ENCODE measurements around the gene RAB7B.
"Not testable (repeated sequence)": the region's sequence is repeated elsewhere in the genome, so short reads cannot be mapped to it uniquely, and the experiment has no call there.

RAB7B gene, protein sequence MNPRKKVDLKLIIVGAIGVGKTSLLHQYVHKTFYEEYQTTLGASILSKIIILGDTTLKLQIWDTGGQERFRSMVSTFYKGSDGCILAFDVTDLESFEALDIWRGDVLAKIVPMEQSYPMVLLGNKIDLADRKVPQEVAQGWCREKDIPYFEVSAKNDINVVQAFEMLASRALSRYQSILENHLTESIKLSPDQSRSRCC

DNA sequence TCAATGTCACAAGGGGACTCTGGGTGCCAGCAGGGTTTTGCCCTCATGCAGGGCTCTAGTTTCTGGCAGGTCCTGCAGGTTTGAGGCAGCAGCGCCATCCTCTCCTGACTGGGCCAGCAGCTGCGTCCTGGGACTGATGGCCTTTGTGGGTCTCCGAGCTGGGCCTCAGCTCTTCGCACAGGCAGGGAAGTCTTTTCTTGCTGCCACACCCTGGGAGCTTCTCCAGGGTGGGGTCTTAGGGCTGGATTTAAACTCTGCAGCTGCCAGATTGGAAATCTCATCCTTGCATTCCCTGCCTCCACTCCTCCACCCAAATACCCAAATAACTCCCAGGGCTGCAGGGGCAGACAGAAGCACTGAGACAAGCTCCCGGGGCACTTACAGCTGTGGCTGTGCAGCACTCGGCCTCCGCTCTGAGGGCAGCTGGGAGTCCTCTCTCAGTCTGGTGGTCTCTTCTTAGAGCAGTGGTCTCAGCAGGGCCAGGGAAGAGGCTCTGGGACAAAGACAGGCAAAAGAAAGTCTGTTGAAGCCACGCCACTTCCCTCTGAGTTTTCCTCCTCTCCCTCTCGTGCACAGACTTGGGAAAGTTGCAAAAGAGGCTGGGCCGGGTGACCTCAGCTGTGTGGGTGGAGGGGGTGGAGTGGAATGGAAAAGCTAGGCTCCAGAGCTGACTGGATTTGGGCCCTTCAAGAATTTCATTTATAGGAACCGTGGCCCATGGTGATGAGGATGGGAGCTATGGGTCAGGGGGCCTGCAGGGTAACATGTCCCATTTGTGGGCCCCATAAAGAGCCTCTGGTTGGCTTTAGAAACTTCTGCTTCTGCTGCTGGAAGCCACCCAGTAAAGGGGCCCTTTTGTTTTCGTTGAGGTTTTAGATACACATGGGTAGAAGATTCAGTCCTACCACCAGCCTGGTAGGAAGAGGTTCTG is at the start of gene RAB7B:
RAB7B (minus strand) TSS at position 525 of the 931 bp plus-strand sequence. CDS start 9,260 bp downstream, outside the sequence.
- peak; percentile 13 for DNase-seq (ENCODE audit: low spot score)

DNA sequence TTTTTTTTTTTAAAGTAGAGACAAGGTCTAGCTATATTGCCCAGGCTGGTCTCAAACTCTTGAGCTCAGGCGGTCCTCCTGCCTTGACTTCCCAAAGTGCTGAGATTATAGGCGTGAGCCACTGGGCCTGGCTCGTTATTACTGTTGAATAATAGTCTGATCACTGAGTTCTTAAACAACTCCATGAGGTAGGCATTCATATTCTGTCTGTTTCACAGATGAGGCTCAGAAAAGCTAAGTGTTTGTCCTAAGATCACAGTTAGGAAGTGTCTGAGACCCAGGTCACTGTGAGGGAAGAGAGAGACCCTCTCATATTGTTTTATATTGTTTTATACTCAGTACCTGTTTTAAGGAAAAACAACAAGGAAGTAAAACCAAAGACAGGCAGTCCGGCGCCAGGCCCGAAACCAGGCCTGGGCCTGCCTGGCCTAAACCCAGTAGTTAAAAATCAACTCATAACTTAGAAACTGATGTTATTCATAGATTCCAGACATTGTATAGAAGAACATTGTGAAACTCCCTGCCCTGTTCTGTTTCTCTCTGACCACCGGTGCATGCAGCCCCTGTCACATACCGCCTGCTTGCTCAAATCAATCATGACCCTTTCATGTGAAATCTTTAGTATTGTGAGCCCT is 49.2 kb upstream of the RAB7B start:
- DNase-seq (ENCODE audit: low spot score) = not testable (repeated sequence)

DNA sequence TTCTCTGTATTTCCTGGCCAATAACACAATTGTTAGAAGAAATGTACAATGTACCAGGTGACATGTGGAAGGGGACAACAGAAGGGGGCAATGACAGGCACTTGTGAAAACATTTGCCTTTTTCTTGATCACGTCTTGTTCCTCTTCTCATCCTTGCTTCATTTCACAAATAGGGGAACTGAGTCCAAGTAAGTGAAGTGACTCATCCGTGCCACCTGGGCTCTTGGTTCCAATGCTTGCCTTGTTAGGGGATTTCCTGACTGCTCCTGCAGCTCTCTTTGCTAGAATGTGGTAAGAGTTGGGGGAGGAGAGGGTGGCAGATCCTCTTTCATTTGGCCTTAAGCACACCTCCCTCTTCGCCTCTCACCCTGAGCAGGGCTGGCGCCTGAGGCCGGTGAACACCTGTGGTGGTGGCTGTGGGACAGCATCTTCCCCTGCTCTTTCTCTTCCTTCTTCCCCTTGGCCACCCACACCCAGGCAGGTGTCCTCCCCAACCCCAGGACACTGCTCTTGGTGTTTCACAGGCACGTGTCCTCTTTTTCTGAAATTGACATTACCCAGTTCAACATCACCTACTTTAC is 47.5 kb upstream of the RAB7B start:
- DNase-seq (ENCODE audit: low spot score) = peak; percentile 96

DNA sequence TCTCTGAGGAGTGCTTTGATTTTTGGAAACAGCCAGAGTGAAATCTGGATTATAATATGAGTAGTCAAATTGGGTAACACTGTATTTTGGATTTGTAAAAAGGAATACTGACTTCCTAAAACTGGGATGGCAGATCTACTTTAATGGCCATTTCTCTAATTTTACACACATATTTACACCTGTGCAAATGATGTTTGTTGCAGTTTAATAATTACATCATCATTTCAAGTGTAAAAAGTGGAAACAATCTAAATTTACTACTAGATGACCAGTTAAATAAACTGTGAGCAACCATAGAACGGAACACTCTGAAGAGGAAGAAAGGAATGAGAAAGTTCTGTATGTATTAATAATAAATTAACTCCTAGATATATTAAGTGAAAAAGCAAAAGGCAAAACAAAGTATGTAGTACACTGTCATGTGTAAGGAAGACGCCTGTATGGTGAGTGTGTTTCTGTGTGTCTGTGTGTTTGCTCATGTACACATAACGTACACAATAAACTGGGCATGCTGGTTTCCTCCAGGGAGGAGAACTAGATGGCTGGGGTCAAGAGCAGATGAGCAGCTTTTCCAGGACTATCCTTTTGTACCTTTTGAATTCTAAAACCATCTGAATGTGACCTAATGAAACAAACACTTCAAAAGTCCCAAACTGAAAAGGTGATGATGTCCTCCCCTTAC is 46.9 kb upstream of the RAB7B start:
- no peak for DNase-seq (ENCODE audit: low spot score)

GRCh38 chr1:206049293-206049692 is 46.1 kb upstream of the RAB7B start:
- DNase-seq (ENCODE audit: low spot score) = peak; percentile 34

GRCh38 chr1:206048582-206048981 is 45.4 kb upstream of the RAB7B start:
- DNase-seq (ENCODE audit: low spot score) = no peak

- DNase-seq (ENCODE audit: low spot score) = peak; percentile 61
Measured at GRCh38 chr1:206047271-206047670, 44.1 kb upstream of the RAB7B start.

DNA sequence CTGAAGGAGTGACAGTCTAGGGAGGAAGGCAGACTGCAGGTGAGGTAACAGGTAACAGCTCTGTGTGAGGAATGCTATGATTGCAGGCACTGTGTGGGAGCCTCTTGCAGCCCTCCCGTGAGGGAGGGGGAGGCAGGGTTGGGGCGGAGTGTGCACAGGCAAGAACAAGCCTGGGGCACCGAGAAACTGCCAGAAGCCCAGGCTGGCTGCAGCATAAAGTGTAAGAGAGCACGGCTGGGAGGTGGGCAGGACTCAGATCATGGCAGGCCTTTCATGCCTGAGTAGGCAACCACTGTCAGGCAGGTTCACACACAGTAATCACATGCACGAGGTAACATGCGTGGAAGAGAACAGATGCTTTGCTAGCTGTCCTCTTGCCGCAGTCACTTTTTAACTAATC is 38.4 kb upstream of the RAB7B start:
- DNase-seq (ENCODE audit: low spot score) = peak; percentile 63

GRCh38 chr1:206040328-206040727 is 37.1 kb upstream of the RAB7B start:
- no peak for DNase-seq (ENCODE audit: low spot score)

DNA sequence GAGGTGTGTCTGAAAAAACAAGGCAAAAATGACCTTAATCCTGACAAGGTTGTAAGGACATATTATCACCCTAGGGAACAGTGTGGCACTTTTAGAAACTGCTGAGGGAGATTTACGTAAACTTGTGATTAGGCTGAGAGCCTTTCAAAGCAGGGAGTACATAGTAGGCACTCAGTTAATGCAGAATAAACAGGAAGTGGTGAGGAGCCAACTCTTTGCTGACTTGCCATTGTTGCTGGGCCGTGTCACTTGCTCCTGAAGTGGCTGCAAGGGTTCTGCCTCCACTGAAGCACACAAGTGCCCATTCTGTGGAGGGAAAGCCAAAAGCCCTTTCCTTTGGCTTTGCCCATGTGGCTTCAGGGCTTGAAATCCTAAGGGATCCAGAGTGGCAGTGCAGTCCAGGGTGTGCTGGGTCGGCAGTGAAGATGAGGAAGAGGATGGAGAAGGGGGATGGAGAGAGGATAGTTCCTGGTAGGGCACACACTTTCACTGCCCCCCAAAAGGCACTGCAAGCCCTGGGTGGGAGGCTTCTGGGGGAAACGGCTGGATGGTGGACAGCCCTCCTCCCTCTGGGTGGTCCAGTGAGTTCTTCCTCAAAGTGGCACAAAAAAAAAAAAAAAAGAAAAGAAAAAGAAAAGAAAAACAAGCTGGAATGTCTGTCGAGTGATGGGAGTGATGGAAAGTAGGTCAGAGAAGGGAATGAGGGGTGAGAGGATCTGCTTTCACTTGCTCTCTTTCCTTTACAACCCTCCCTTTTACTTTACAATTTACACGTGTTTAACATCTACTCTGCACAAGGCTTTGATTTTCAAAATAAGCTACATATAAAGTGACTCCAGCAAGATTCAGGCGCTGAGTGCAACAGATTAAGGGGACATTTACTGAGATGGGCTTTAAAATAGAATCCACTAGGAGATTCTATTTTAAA is 36.1 kb upstream of the RAB7B start:
- no peak for DNase-seq (ENCODE audit: low spot score)

DNA sequence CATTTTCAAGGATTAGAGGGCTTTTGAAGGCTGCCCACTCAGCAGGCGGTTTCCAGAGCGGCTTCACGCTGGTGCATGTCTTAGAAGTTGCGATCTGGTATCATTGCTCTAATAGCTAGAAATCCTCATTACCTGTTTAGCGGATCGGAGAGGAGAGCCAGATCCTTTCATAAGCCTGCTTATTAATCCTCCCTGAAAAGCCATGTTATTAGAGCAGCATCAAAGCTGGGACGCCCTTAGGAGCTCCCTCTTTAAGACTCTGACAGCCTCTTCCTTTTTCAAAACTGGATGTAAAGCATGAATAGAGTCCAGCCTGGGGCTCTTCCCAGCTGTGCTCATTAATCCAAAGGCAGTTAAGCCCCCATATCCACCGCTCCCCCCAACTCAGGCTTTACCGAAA is 34.4 kb upstream of the RAB7B start:
- no peak for DNase-seq (ENCODE audit: low spot score)

GRCh38 chr1:206036663-206037455 is 33.7 kb upstream of the RAB7B start:
- DNase-seq (ENCODE audit: low spot score) = peak; percentile 33

GRCh38 chr1:206035027-206035426 is 31.8 kb upstream of the RAB7B start:
- no peak for DNase-seq (ENCODE audit: low spot score)

DNA sequence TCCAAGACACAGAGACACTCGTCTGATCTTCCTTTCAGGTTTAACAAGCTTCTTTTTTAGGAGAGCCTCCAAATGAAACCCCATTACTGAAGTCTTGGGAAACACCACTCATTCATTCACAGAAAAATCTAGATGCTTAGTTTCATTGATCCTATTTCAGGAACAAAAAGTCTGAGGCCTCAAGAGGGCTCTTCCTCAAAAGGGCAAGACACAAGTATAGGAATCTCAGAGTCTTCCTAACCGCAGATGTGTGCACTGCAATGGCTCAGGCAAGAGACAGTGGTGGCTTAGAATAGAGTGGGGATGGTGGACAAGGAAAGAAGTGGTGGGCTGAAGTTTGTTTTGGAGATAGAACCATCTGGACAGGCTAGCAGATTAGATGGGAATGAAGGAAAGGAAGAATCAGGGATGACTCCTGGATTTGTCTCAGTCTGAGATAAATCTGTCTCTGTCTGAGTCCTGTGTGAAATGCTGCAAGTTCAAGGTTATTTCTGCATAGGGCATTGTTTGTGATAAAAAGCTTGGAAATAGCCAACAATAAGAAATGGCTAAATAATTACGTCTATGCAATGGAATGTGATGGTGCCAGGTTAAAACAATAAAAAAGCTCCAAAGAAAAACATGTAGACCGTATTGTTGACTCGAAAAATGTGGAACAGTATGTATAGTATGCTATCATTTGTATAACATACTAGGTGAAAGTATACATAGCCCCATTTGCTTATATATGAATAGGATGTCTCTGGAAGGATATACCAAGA is 29.4 kb upstream of the RAB7B start:
- no peak for DNase-seq (ENCODE audit: low spot score)

GRCh38 chr1:206030714-206031113 is 27.5 kb upstream of the RAB7B start:
- DNase-seq (ENCODE audit: low spot score) = peak; percentile 87

GRCh38 chr1:206030191-206030590 is 27.0 kb upstream of the RAB7B start:
- no peak for DNase-seq (ENCODE audit: low spot score)

- no peak for DNase-seq (ENCODE audit: low spot score)
Measured at GRCh38 chr1:206029484-206029883, 26.3 kb upstream of the RAB7B start.

GRCh38 chr1:206025283-206025820 is 22.2 kb upstream of the RAB7B start:
- no peak for DNase-seq (ENCODE audit: low spot score)

GRCh38 chr1:206023695-206024094 is 20.5 kb upstream of the RAB7B start, which contains the start of gene CTSE:
Gene CTSE, minus strand, starts transcription at chr1:206023895. Its CDS starts 104 bp downstream, at chr1:206023791.
- DNase-seq (ENCODE audit: low spot score) = no peak

Data from NAMALWA (cell line).